Endodermal cell (in vitro differentiated cells): ENCODE measurements around the gene KREMEN1. TPM values are rescaled to one million over a fixed set of nuclear protein-coding genes. Genes with fewer than 3 reads are reported as not detected.

ENCODE experiments used
- DNase-seq: peaks from one replicate; pipeline ENCODE4 v3.0.0-alpha.2; 2017
- H3K27ac ChIP-seq: 2 replicates; pipeline ENCODE4 v1.5.1; 2013; ENCODE audit warnings: mild to moderate bottlenecking, low read depth, low read length, moderate library complexity
- H3K27me3 ChIP-seq: 2 replicates; pipeline ENCODE4 v1.6.1; 2013; ENCODE audit warnings: mild to moderate bottlenecking, low read length, moderate library complexity; ENCODE audit not compliant: insufficient read depth, control insufficient read depth, poor library complexity, severe bottlenecking
- H3K36me3 ChIP-seq: 2 replicates; pipeline ENCODE4 v1.7.0; 2013; ENCODE audit warnings: mild to moderate bottlenecking, low read length, moderate library complexity; ENCODE audit not compliant: control insufficient read depth, insufficient read depth
- H3K4me1 ChIP-seq: one replicate; pipeline ENCODE4 v1.7.0; 2013; ENCODE audit warnings: low read length; ENCODE audit not compliant: control insufficient read depth, insufficient read depth
- H3K4me3 ChIP-seq: 2 replicates; pipeline ENCODE4 v1.5.1; 2013; ENCODE audit warnings: mild to moderate bottlenecking, low read length, moderate library complexity
- H3K9ac ChIP-seq: 2 replicates; pipeline ENCODE4 v1.6.1; 2013; ENCODE audit warnings: mild to moderate bottlenecking, low read length, moderate library complexity; ENCODE audit not compliant: poor library complexity, severe bottlenecking; ENCODE audit errors: extremely low read depth
- H3K9me3 ChIP-seq: 2 replicates; pipeline ENCODE4 v1.6.1; 2013; ENCODE audit warnings: mild to moderate bottlenecking, low read length, moderate library complexity; ENCODE audit not compliant: control insufficient read depth
- H3K27ac Mint-ChIP-seq: 2 replicates; pipeline ENCODE4 v1.8.0; 2020; ENCODE audit warnings: mixed read lengths
- H3K27me3 Mint-ChIP-seq: 2 replicates; pipeline ENCODE4 v1.8.0; 2021; ENCODE audit warnings: mild to moderate bottlenecking, mixed read lengths; ENCODE audit not compliant: insufficient read depth
- H3K36me3 Mint-ChIP-seq: 2 replicates; pipeline ENCODE4 v1.8.0; 2020; ENCODE audit warnings: low read depth, mixed read lengths
- H3K4me1 Mint-ChIP-seq: 2 replicates; pipeline ENCODE4 v1.8.0; 2020; ENCODE audit warnings: mixed read lengths
- H3K4me3 Mint-ChIP-seq: 2 replicates; pipeline ENCODE4 v1.8.0; 2020; ENCODE audit warnings: mild to moderate bottlenecking, moderate library complexity, mixed read lengths
- H3K9me3 Mint-ChIP-seq: 2 replicates; pipeline ENCODE4 v1.8.0; 2020; ENCODE audit warnings: mild to moderate bottlenecking, mixed read lengths
- WGBS, 2 experiments: methylation state at CpG; one replicate each; pipeline versions ENCODE4 v1.1.5 to v1.1.7; 2013; ENCODE audit warnings: missing lambda C conversion rate in 2 of 2, mixed read lengths in 1 of 2; ENCODE audit not compliant: insufficient coverage in 1 of 2, insufficient read length in 1 of 2; 5-methylcytosine and 5-hydroxymethylcytosine counted together
- total RNA-seq, 2 donors: library from RNA; stranded (reverse); fragmentation: NEBNext Ultra II Directional in 1 of 2; extraction: Animal tissue kit (Norgen Biotek cat#: 25700) in 1 of 2; gene quantifications; 2 replicates in 1 of 2; 3 replicates in 1 of 2; pipeline ENCODE4 v1.2.1, GENCODE V29; 2021
- TF ChIP-seq, protein P1 (sequence below): fragments of 200-600 bp; sonication (generic); conservative IDR thresholded peaks from 2 replicates; pipeline ENCODE4 v1.5.0; 2021; ENCODE audit warnings: antibody characterized with exemption, mild to moderate bottlenecking

The KREMEN1 gene
- total RNA-seq, 2 donors from 2014 or later, result 6.2 to 7.5 TPM

DNA sequence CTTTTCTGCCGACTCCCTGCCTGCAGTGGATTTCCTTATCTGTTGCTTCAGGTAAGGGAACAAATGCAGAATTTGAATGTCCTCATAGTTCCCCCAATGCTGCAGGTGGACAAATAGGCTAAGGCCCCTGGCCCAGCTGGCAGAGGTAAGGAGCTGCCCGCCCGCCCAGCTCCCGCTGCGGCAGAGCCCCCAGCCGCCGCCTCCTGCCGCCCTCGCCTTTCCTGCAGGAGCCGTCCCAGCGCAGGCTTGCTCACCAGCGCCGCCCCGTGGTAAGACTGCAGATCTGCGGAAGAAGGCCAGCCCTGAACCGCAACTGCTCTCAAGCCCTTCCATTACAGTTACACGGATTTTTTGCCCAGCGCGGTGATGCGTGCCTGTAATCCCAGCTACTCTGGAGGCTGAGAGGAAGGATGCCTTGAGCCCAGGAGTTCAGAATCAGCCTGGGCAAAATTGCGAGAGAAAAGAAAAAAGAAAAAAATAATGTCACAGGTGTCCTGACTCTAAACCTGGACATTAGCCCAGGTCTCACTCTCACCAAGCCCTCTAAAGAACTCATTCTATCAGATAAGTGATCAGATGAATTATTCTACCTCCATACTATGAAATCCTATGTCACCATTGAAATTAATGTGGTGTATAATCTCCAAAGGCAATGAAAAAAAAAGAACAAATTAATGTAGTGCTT lies 81.7 kb downstream of the KREMEN1 start:
- H3K9me3 ChIP-seq, result no peaks in the 10 kb centered on the region
- Mint-ChIP-seq H3K4me1 (peaks cover 29% of the 10 kb centered on the region), H3K27me3 (no peaks in the 10 kb centered on the region), H3K27ac (no peak overlapping the region), H3K4me3 (no peak overlapping the region), H3K9me3 (no peaks in the 10 kb centered on the region), H3K36me3 (no peaks in the 10 kb centered on the region)
- H3K4me1 ChIP-seq, result peaks cover 11% of the 10 kb centered on the region
- TF ChIP-seq, protein P1, sequence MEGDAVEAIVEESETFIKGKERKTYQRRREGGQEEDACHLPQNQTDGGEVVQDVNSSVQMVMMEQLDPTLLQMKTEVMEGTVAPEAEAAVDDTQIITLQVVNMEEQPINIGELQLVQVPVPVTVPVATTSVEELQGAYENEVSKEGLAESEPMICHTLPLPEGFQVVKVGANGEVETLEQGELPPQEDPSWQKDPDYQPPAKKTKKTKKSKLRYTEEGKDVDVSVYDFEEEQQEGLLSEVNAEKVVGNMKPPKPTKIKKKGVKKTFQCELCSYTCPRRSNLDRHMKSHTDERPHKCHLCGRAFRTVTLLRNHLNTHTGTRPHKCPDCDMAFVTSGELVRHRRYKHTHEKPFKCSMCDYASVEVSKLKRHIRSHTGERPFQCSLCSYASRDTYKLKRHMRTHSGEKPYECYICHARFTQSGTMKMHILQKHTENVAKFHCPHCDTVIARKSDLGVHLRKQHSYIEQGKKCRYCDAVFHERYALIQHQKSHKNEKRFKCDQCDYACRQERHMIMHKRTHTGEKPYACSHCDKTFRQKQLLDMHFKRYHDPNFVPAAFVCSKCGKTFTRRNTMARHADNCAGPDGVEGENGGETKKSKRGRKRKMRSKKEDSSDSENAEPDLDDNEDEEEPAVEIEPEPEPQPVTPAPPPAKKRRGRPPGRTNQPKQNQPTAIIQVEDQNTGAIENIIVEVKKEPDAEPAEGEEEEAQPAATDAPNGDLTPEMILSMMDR, result peak; percentile 98
- WGBS, 2 experiments, result 13 to 63% methylated on average over 2 to 21 of the region's 21 CpGs
- H3K27me3 ChIP-seq, result no peaks in the 10 kb centered on the region
- H3K27ac ChIP-seq, result no peak overlapping the region
- no peak overlapping the region for H3K4me3 ChIP-seq
- peak; percentile 96 for DNase-seq
- H3K36me3 ChIP-seq, result no peaks in the 10 kb centered on the region
- no peak overlapping the region for H3K9ac ChIP-seq

DNA sequence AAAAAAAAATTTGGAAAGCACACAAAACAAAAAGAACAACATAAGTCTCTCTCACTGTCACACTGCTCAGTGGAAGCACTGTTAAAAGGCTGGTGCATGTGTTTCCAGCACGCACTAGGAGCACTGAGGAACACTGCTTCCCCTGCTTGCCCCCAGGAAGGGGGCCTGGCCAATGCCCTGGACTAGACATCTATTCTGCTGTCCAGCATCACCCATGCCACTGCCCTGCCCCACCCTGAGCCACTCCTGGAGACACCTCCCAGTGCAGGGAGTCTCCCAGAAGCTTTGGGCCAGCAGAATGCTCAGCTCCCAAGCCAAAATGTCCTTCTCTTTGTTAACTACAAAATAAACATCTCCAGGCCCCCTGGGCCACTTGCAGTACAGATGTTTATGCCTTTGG lies 83.1 kb downstream of the KREMEN1 start:
- H3K4me1 ChIP-seq, result peaks cover 11% of the 10 kb centered on the region
- H3K27ac Mint-ChIP-seq, result peak overlapping the region; percentile 44
- no peak overlapping the region for H3K4me3 Mint-ChIP-seq
- H3K4me1 Mint-ChIP-seq, result peaks cover 29% of the 10 kb centered on the region
- H3K4me3 ChIP-seq, result no peak overlapping the region
- 96 to 100% methylated on average over 1 of the region's 1 CpG for WGBS, 2 experiments
- TF ChIP-seq, protein P1, result no peak
- H3K27me3 Mint-ChIP-seq, result peaks cover 3% of the 10 kb centered on the region
- H3K36me3 ChIP-seq, result no peaks in the 10 kb centered on the region
- no peaks in the 10 kb centered on the region for H3K9me3 Mint-ChIP-seq
- no peak overlapping the region for H3K9ac ChIP-seq
- no peaks in the 10 kb centered on the region for H3K27me3 ChIP-seq
- no peaks in the 10 kb centered on the region for H3K9me3 ChIP-seq
- H3K27ac ChIP-seq, result peak overlapping the region; percentile 53
- no peaks in the 10 kb centered on the region for H3K36me3 Mint-ChIP-seq
- DNase-seq, result no peak

DNA sequence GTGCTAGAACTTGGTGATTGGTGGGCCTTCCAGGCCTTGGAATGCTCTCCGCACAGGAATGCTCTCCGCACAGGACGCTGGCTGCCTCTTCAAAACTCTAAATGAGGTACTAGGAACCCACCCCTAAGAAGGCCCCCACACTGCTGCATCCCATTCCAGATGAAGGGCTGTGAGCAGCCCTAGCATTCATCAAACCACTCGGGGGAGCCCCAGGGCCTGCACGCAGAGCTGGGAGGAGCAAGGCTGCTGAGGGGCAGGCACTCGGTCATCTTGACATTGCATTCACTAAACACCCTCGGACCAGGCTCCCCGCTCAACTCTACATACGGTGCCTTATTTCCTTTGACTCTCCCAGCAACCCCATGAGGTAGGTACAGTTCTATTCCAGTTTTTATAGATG lies 83.7 kb downstream of the KREMEN1 start:
- no peaks in the 10 kb centered on the region for H3K27me3 ChIP-seq
- no peak overlapping the region for H3K4me3 ChIP-seq
- peak; percentile 86 for DNase-seq
- H3K27me3 Mint-ChIP-seq, result peaks cover 5% of the 10 kb centered on the region
- H3K4me3 Mint-ChIP-seq, result no peak overlapping the region
- H3K9ac ChIP-seq, result no peak overlapping the region
- H3K36me3 Mint-ChIP-seq, result no peaks in the 10 kb centered on the region
- H3K36me3 ChIP-seq, result no peaks in the 10 kb centered on the region
- no peak overlapping the region for H3K27ac Mint-ChIP-seq
- peaks cover 11% of the 10 kb centered on the region for H3K4me1 ChIP-seq
- H3K27ac ChIP-seq, result no peak overlapping the region
- H3K9me3 Mint-ChIP-seq, result no peaks in the 10 kb centered on the region
- H3K9me3 ChIP-seq, result no peaks in the 10 kb centered on the region
- WGBS, 2 experiments, result 55% methylated on average over 8 of the region's 9 CpGs; no CpG with 5 or more reads in 1 of the 2 experiments
- H3K4me1 Mint-ChIP-seq, result peaks cover 27% of the 10 kb centered on the region
- TF ChIP-seq, protein P1, result peak; percentile 67
